CD4-positive, alpha-beta T cell treated with Interleukin-17A for 1 hour (primary cell): ENCODE data around the gene ARSJ.

Source experiments
- DNase-seq: peaks from one replicate; pipeline ENCODE4 v3.0.0-alpha.2; 2020

The ARSJ gene

GRCh38 chr4:113982181-113982580 lies 2.7 kb upstream of the ARSJ start:
- DNase-seq = no peak

GRCh38 chr4:113981591-113981990 lies 2.1 kb upstream of the ARSJ start:
- DNase-seq = no peak

GRCh38 chr4:113979905-113980615 lies 613 bp upstream of the ARSJ start:
- DNase-seq = no peak

DNA sequence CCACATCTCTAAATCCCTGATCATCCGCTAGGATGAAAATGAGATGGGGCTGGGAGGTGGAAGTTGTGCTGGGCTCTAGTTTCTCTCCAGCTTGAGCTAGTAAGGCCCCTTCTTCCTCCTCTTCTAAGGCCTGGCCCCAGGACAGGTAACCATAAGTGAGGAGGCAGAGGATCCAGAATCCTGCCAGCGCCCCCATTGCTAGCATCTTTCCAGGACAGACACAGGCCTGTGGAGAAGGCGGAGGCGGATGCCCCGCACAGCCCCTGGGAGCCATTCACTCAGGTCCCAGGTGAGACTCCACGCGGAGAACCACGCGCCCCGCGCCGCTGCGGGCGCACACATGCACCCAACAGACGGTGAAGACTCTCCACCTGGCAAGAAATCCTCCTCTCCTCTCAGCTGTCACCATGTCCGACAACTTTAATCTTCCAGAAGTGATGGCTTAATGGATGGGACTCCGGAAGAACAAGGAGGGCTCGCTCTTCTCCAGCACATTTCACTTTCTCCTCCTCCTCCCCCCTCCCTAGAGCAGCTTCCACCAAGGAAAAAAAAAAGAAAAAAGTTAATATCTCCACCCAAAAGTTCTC lies 793 bp downstream of the ARSJ start:
- no peak for DNase-seq

DNA sequence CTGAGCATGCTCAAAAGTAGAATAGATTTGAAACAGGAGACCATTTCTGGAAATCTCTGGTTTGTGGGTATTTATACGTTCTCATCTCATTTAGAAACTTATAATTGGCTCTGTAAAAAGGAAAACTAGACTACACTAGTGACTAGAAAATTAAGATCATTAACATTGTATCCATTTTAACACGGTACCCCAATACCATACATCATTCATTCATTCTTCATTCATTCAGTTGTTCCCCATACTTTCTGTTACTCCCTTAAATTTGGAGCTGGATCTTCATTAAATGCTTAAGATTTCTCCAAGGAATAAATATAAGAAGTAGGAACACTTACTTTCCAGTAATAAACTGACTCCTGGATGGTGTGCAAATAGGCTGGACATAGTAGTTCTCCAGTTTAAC lies 1.3 kb downstream of the ARSJ start:
- no peak for DNase-seq

GRCh38 chr4:113977526-113977855 lies 2.0 kb downstream of the ARSJ start:
- DNase-seq = no peak

DNA sequence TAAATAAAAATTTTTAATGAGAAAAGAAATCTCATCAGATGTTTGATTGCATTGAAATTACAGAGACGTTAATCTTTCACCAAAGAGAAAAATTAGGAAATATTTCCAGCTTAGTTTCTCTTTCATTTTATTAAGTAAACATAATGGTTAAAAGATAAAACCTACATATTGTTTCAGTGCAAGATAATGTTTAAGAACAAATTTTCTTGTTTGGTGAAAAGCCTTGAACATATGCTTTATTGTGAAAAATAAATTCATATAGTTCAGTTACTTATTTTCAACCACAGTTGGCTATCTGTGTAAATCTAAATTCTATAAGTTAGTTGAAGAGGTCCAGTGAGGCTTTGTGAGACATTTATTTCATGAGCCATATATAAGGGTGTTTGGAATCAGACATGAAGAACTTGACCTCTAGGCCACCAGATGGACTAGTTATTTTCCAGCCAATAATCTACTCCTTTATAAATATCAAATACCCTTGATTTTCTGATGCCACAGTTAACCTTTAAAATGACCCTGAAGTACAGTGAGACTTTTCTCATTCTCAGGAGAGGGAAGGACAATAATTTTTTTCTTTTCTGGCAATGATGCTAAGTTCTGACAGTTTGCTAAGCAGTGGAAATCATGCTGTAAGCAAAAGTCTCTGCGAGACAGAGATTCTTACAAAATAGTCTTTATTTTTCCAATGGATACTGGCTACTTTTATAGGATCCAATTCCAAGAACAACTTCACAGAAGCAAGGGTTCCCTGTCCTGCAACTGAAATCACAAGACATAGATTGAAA lies 2.5 kb downstream of the ARSJ start:
- no peak for DNase-seq

- no peak for DNase-seq
These were observed 3.9 kb downstream of the ARSJ start for GRCh38 chr4:113975578-113975977.

- no peak for DNase-seq
These were observed 5.0 kb downstream of the ARSJ start for GRCh38 chr4:113974467-113974866.

DNA sequence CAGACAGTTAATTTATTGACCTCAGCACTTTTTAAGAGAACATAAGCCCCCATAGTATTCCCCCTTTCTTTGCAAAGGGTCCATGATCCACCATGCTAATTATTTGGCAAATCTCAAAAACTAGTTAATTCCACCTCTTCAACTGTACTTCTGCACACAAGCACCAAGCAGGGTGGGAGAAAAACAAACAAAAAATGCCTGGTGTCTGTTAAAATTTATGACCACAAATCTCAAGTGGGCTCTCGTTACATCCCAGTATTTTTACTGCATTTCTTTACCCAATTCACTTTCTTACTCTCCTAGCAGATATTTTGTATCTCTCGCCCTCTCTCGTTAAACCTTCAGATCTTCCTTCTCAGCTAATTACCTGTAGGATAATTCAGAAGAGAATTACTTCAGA lies 6.1 kb downstream of the ARSJ start:
- DNase-seq = no peak

GRCh38 chr4:113972781-113973180 lies 6.7 kb downstream of the ARSJ start:
- no peak for DNase-seq

GRCh38 chr4:113971706-113972360 lies 7.6 kb downstream of the ARSJ start:
- no peak for DNase-seq

DNA sequence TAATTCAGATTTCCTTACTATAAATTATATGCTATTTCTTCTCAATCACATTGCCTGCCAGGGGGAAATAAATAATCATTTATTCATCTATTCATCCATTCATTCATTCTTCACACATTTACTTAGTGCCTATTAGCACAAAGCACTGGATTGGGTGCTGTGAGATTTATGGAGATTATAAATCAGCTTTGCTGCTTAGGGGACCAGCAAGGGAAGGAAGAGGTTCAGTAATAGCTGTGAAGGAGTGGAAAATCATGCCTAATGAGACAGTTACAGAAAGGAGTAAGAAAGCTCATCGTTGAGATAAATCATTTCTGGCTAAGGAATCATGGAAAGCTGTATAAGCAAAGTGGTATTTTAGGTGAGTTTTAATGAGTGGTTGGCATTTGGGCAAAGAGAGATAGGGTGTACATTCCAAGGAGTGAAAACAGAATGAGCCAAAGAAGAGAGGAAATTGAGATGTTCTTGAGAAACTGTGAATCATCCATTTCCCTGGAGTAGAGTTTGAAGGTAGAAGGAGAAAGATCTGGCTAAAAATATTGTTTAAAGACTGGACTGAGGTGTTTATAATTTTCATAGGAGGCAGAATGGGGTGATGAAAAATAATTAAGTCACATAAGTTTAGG lies 9.6 kb downstream of the ARSJ start:
- no peak for DNase-seq

GRCh38 chr4:113968473-113968872 lies 11.0 kb downstream of the ARSJ start:
- no peak for DNase-seq

GRCh38 chr4:113967687-113968086 lies 11.8 kb downstream of the ARSJ start:
- no peak for DNase-seq

DNA sequence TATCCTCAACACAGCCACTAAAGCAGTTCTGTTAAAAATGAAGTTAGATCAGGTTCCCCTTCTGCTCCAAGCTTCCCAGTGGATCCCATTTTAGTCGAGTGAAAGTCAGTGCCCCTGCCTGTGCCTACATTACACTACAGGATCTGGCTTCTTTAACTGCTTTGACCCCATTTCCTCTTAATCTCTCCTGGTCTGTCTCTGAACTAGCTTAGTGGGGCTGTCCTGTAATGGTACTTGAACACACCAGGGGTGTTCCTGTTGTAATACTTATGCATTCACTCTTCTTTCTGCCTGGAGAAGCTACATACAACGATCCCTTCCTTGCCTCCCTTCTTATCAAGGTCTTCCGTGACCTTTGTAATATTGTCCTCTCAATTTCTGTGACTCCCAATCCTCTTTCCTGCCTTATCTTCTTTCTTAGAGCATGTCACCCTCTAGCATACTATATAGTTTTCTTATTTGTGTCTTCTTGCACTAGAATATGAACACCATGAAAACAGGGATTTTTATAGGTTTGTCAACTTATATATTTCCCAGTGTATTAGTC lies 16.7 kb downstream of the ARSJ start:
- no peak for DNase-seq

DNA sequence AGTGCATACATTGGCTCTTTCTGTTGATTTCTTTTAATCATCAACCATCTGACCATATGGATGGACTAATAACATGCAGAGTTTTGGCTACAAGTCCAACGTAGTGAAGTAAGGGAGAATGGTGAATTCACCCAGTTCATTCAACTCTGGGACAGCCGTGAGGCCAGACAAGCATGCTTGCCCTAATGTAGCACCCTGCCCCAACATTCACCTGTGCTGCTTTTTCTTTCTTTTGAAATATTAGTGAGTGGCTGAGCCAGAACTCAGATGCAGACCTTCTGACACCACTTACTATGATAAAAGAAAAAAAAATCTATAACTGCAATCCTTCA lies 17.5 kb downstream of the ARSJ start:
- DNase-seq = no peak

- DNase-seq = no peak
These were observed 18.6 kb downstream of the ARSJ start for GRCh38 chr4:113960684-113961321.

DNA sequence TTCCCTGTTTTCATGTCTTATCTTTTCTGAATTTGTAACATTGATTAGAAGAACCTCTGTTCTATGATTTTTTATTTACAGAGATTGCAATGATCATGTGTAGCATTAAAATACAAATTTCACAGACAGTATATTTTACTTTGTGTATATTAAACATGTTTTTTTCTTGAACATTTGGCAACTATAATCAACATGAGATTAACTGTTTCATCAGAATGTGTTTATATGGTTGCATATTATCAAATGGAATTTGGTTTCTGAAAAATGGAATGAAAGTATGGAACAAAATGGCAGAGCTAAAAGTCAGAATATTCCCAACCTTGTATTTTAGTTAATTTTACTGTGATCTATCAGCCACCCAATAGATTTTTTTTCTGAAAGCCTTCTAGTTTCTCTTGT lies 19.9 kb downstream of the ARSJ start:
- DNase-seq = no peak

GRCh38 chr4:113958766-113959538 lies 20.5 kb downstream of the ARSJ start:
- DNase-seq = no peak

DNA sequence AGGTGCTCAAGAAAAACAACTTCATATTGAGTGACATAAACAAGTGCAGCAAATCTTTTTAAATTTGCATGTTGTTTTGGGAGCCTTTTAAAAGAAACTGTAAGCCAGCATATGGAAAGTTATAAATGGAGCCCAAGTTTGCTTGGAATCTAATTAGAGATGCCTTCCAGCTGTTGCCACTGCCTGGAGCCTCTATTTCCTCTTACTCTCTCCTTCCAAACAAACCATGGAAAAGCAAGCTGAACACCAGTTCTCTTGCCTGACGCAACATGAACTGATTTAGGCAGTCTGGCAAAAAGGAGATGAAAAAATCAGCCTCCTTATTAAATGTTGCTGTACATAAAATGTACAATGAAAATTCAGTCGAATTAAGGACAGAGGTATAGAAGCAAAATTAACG lies 21.5 kb downstream of the ARSJ start:
- no peak for DNase-seq

- DNase-seq = no peak
These were observed 23.5 kb downstream of the ARSJ start for GRCh38 chr4:113955948-113956347.
